G401 (cell line): ENCODE data around the gene RANBP17. TPM values are rescaled to one million over a fixed set of nuclear protein-coding genes. Genes with fewer than 3 reads are reported as not detected.
"Not testable (repeated sequence)": the region's sequence is repeated elsewhere in the genome, so short reads cannot be mapped to it uniquely, and the experiment has no call there.

Source experiments
- DNase-seq: peaks from one replicate; pipeline ENCODE4 v3.0.0-alpha.2; 2015; ENCODE audit warnings: low spot score
- in situ Hi-C: cut with HindIII; loops from 2 replicates; pipeline ENCODE4 v1.10.0; 2016; ENCODE audit warnings: low sequenced_read_pairs, mixed read lengths
- total RNA-seq: library from RNA; depleted of rRNA; stranded (reverse); fragments of >200 nt; shearing (Covaris generic); gene quantifications from 2 replicates; pipeline ENCODE4 v1.2.3, GENCODE V29; 2014

Gene RANBP17
- total RNA-seq, 1 experiment from 2014 or later: 20.9 TPM

GRCh38 chr5:171178190-171178589 lies 316.4 kb downstream of the RANBP17 start:
- in situ Hi-C loops, DNase-seq: not testable (repeated sequence)

- no peak for DNase-seq
- in situ Hi-C loops: no loop called here
These were observed 326.2 kb downstream of the RANBP17 start for GRCh38 chr5:171188016-171188415.

GRCh38 chr5:171189442-171189841 lies 327.6 kb downstream of the RANBP17 start:
- no peak for DNase-seq
- in situ Hi-C loops: no loop called here

- no peak for DNase-seq
- in situ Hi-C loops: no loop called here
These were observed 330.3 kb downstream of the RANBP17 start for GRCh38 chr5:171192111-171192510.

- peak; percentile 70 for DNase-seq
- in situ Hi-C loops: no loop called here
These were observed 339.5 kb downstream of the RANBP17 start for GRCh38 chr5:171201310-171201709.

GRCh38 chr5:171205375-171205774 lies 343.6 kb downstream of the RANBP17 start:
- DNase-seq: peak; percentile 18
- in situ Hi-C loops: no loop called here

GRCh38 chr5:171207256-171207847 lies 345.5 kb downstream of the RANBP17 start:
- peak; percentile 38 for DNase-seq
- in situ Hi-C loops: no loop called here

- in situ Hi-C loops: no loop called here
- no peak for DNase-seq
These were observed 360.1 kb downstream of the RANBP17 start for GRCh38 chr5:171221916-171222315.

- no peak for DNase-seq
- in situ Hi-C loops: no loop called here
These were observed 362.1 kb downstream of the RANBP17 start for GRCh38 chr5:171223927-171224326.

GRCh38 chr5:171226096-171226754 lies 364.4 kb downstream of the RANBP17 start:
- DNase-seq: peak; percentile 11
- in situ Hi-C loops: no loop called here

GRCh38 chr5:171226864-171227263 lies 365.0 kb downstream of the RANBP17 start:
- no peak for DNase-seq
- in situ Hi-C loops: no loop called here

GRCh38 chr5:171236651-171237050 lies 374.8 kb downstream of the RANBP17 start:
- DNase-seq: no peak
- in situ Hi-C loops: no loop called here

GRCh38 chr5:171242521-171242920 lies 380.7 kb downstream of the RANBP17 start:
- in situ Hi-C loops: no loop called here
- DNase-seq: no peak

GRCh38 chr5:171246231-171246630 lies 384.4 kb downstream of the RANBP17 start:
- in situ Hi-C loops: no loop called here
- DNase-seq: no peak

- in situ Hi-C loops: no loop called here
- no peak for DNase-seq
These were observed 387.6 kb downstream of the RANBP17 start for GRCh38 chr5:171249460-171249859.

- in situ Hi-C loops: no loop called here
- DNase-seq: no peak
These were observed 388.9 kb downstream of the RANBP17 start for GRCh38 chr5:171250738-171251137.

- DNase-seq: no peak
- in situ Hi-C loops: no loop called here
These were observed 389.7 kb downstream of the RANBP17 start for GRCh38 chr5:171251519-171251918.

GRCh38 chr5:171252674-171253073 lies 390.9 kb downstream of the RANBP17 start:
- in situ Hi-C loops: no loop called here
- DNase-seq: no peak

- in situ Hi-C loops: no loop called here
These were observed 397.1 kb downstream of the RANBP17 start for GRCh38 chr5:171258737-171259415.

GRCh38 chr5:171261361-171261760 lies 399.5 kb downstream of the RANBP17 start:
- no peak for DNase-seq
- in situ Hi-C loops: no loop called here

More at GRCh38 chr5:171258737-171259415, 397.1 kb downstream of the RANBP17 start:
- no peak for DNase-seq
